Adrenal gland (tissue), 5 donors: ENCODE results near the gene GMDS.

ENCODE experiments used
- CTCF ChIP-seq, 6 experiments: fragments of 450-650 bp in 4 of 6; fragments of 200-600 bp in 2 of 6; sonication (generic) in 1 of 6; IDR thresholded peaks; 1 replicate in 5 of 6; 2 replicates in 1 of 6; pipeline versions ENCODE4 v1.5.1 to v1.8.0; 2016 to 2021; ENCODE audit warnings: antibody characterized with exemption in 6 of 6, mild to moderate bottlenecking in 2 of 6, moderate library complexity in 1 of 6
- POLR2A ChIP-seq, 2 donors: fragments of 450-650 bp; IDR thresholded peaks; one replicate each; pipeline ENCODE4 v1.6.1; 2017; ENCODE audit warnings: antibody characterized with exemption in 2 of 2, mild to moderate bottlenecking in 2 of 2, moderate library complexity in 1 of 2
- donor health status: DM: no; HTN: no; CAD: no.

- TF ChIP-seq CTCF (IDR thresholded peaks at IDR 0.05) = no peak
- no peak for TF ChIP-seq POLR2A (IDR thresholded peaks at IDR 0.05)
Observed at GRCh38 chr6:1579096-1579495, 666.3 kb downstream of the GMDS start.
